IPS-18c (cell line): ENCODE measurements around the gene LYRM2.

Experiments used
- H3K4me3 ChIP-seq: 2 replicates; pipeline ENCODE4 v1.7.0; 2013; ENCODE audit warnings: low read depth, mild to moderate bottlenecking, low read length, moderate library complexity; ENCODE audit not compliant: insufficient read depth
- H3K9me3 ChIP-seq: one replicate; pipeline ENCODE4 v1.6.1; 2013; ENCODE audit warnings: mild to moderate bottlenecking, low read length, moderate library complexity; ENCODE audit not compliant: control insufficient read depth, insufficient read depth

Gene LYRM2

GRCh38 chr6:89611666-89612065, 26.9 kb downstream of the LYRM2 start:
- H3K9me3 ChIP-seq: no peaks in the 10 kb centered on the region
- no peak overlapping the region for H3K4me3 ChIP-seq

GRCh38 chr6:89610149-89610642, 28.4 kb downstream of the LYRM2 start:
- no peak overlapping the region for H3K4me3 ChIP-seq
- H3K9me3 ChIP-seq: no peaks in the 10 kb centered on the region

GRCh38 chr6:89605861-89606260, 32.7 kb downstream of the LYRM2 start:
- H3K9me3 ChIP-seq: peaks cover 2% of the 10 kb centered on the region
- H3K4me3 ChIP-seq: no peak overlapping the region

GRCh38 chr6:89604653-89605052, 33.9 kb downstream of the LYRM2 start:
- no peak overlapping the region for H3K4me3 ChIP-seq

GRCh38 chr6:89602166-89602565, 36.4 kb downstream of the LYRM2 start:
- Histone ChIP-seq H3K9me3 (peaks cover 2% of the 10 kb centered on the region), H3K4me3 (no peak overlapping the region)

More at GRCh38 chr6:89604653-89605052, 33.9 kb downstream of the LYRM2 start:
- peaks cover 2% of the 10 kb centered on the region for H3K9me3 ChIP-seq

GRCh38 chr6:89599727-89600126, 38.8 kb downstream of the LYRM2 start:
- H3K4me3 ChIP-seq: no peak overlapping the region
- H3K9me3 ChIP-seq: peaks cover 2% of the 10 kb centered on the region

GRCh38 chr6:89597988-89598387, 40.6 kb downstream of the LYRM2 start:
- no peak overlapping the region for H3K4me3 ChIP-seq

GRCh38 chr6:89597372-89597771, 41.2 kb downstream of the LYRM2 start:
- Histone ChIP-seq H3K4me3 (no peak overlapping the region), H3K9me3 (no peaks in the 10 kb centered on the region)

More at GRCh38 chr6:89597988-89598387, 40.6 kb downstream of the LYRM2 start:
- peaks cover 2% of the 10 kb centered on the region for H3K9me3 ChIP-seq

GRCh38 chr6:89596484-89596883, 42.1 kb downstream of the LYRM2 start:
- H3K9me3 ChIP-seq: no peaks in the 10 kb centered on the region
- no peak overlapping the region for H3K4me3 ChIP-seq

- H3K4me3 ChIP-seq: no peak overlapping the region
- no peaks in the 10 kb centered on the region for H3K9me3 ChIP-seq
These were observed 42.5 kb downstream of the LYRM2 start for GRCh38 chr6:89596056-89596455.

GRCh38 chr6:89591745-89592144, 46.8 kb downstream of the LYRM2 start:
- Histone ChIP-seq H3K9me3 (no peaks in the 10 kb centered on the region), H3K4me3 (no peak overlapping the region)

GRCh38 chr6:89590133-89590532, 48.4 kb downstream of the LYRM2 start:
- H3K4me3 ChIP-seq: no peak overlapping the region

GRCh38 chr6:89589297-89590025, 49.1 kb downstream of the LYRM2 start:
- Histone ChIP-seq H3K9me3 (no peaks in the 10 kb centered on the region), H3K4me3 (no peak overlapping the region)

More at GRCh38 chr6:89590133-89590532, 48.4 kb downstream of the LYRM2 start:
- no peaks in the 10 kb centered on the region for H3K9me3 ChIP-seq

GRCh38 chr6:89585154-89585553, 53.4 kb downstream of the LYRM2 start:
- Histone ChIP-seq H3K4me3 (no peak overlapping the region), H3K9me3 (no peaks in the 10 kb centered on the region)

- no peaks in the 10 kb centered on the region for H3K9me3 ChIP-seq
- no peak overlapping the region for H3K4me3 ChIP-seq
These were observed 54.0 kb downstream of the LYRM2 start for GRCh38 chr6:89584539-89584938.

- H3K4me3 ChIP-seq: no peak overlapping the region
- H3K9me3 ChIP-seq: no peaks in the 10 kb centered on the region
These were observed 55.0 kb downstream of the LYRM2 start for GRCh38 chr6:89583559-89583958.

GRCh38 chr6:89582669-89583325, 55.8 kb downstream of the LYRM2 start:
- H3K9me3 ChIP-seq: no peaks in the 10 kb centered on the region

GRCh38 chr6:89581689-89582088, 56.9 kb downstream of the LYRM2 start:
- Histone ChIP-seq H3K4me3 (no peak overlapping the region), H3K9me3 (no peaks in the 10 kb centered on the region)

More at GRCh38 chr6:89582669-89583325, 55.8 kb downstream of the LYRM2 start:
- H3K4me3 ChIP-seq: no peak overlapping the region
